Mesangial cell (primary cell): ENCODE data around the gene C16orf92. TPM values are rescaled to one million over a fixed set of nuclear protein-coding genes. Genes with fewer than 3 reads are reported as not detected.

Experiments used
- total RNA-seq: library from RNA; depleted of rRNA; stranded (reverse); fragments of >200 nt; gene quantifications from 2 replicates; pipeline ENCODE4 v1.2.3, GENCODE V29; 2015

The C16orf92 gene, protein sequence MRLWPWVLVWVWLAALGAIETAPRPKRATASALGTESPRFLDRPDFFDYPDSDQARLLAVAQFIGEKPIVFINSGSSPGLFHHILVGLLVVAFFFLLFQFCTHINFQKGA
- not detected in 2 replicates for total RNA-seq

DNA sequence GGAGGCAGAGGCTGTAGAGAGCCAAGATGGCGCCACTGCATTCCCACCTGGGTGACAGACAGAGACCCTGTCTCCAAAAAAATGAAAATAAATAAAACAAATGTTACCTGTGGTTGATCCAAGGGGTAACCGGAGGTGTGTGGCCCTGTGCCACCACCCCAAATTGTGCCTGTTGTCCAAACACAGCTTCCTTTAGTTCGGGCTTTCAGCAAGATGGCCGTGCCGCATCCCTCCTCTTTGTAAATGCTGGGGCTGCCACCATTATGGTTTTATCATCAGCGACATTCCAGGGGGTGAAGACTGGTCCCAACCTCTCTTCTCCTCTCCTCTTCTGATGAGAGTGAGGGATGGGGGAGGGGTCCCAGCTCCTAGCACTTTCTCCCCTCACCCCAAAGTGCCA lies at the start of gene C16orf92:
Gene C16orf92, plus strand, starts transcription at position 312 of the 400 bp plus-strand sequence. CDS start 143 bp downstream, outside the sequence.

DNA sequence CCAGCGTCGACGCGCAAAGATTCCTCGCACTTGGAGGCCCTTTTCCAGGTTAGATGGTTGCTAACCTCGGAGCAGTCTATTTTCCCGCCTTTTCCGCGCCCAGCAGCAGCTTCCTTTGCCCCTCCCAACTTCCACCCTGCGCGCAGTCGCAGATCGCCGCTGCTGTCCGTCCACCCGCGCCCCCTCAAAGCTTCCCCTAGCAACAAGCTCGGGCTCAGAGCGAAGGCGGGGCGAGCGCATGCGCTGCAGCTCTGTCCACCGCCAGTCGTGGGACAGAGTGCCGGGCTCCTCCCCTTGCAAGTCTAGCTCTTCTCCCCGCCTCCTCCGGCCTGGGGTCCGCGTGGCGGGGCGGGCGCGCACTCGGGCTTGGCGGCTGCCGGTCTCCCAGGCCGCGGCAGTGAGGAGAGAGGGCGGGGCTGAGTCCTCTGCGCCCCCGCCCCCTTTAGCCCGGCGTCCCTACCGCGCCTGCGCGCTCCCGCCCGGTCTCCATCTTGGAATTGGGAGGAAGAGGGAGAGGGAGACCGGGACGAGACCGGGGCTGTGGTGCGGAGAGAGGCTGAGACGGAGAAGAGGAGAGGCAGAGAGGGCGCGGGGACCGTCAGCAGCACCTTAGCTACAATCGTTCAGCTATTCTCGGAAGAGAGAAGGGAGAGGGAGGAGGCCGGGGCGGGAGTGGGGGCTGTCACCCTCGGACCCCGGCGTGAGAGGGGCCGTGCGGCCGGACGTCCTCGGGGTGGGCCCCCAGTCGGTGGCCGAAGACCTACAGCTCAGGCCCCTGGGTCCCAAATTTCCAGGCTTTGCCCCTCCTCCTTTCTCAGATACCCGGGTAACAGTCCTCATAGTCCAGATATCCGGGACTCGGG lies 49.4 kb upstream of the C16orf92 start, which contains the start of gene TAOK2:
Gene TAOK2, plus strand, starts transcription at position 485 of the 863 bp plus-strand sequence. CDS start 3,905 bp downstream, outside the sequence.

DNA sequence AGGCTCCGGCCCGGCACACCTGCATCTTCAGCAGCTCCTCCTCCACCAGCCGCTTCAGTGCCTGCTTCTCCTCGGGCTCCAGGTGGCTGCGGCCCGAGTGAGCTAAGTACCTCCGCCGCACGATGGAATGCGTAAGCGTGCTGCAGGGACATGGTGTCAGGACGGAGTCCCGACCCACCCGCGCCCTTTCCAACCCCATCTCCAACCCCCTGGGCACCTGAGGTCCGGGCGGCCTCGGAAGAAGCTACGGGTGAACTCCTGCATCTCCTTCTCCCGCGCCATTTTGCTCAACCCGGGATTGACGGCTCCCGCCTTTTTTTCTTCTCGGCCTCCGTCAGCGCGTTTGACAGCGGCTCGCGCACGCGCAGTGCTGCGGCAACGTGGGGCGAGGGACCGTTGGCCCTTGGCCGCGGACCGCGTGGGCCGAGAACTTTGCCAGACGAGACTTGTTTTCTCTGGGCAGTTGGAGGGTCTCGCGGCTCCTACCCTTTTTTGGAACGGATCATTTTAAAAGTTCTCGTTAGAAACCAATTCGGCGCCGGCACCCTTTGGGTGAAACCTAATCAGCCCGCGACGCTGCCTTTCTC lies 27.6 kb upstream of the C16orf92 start, which contains the start of gene HIRIP3:
Gene HIRIP3, minus strand, starts transcription at position 294 of the 587 bp plus-strand sequence. Its CDS starts 12 bp downstream, at position 282.

DNA sequence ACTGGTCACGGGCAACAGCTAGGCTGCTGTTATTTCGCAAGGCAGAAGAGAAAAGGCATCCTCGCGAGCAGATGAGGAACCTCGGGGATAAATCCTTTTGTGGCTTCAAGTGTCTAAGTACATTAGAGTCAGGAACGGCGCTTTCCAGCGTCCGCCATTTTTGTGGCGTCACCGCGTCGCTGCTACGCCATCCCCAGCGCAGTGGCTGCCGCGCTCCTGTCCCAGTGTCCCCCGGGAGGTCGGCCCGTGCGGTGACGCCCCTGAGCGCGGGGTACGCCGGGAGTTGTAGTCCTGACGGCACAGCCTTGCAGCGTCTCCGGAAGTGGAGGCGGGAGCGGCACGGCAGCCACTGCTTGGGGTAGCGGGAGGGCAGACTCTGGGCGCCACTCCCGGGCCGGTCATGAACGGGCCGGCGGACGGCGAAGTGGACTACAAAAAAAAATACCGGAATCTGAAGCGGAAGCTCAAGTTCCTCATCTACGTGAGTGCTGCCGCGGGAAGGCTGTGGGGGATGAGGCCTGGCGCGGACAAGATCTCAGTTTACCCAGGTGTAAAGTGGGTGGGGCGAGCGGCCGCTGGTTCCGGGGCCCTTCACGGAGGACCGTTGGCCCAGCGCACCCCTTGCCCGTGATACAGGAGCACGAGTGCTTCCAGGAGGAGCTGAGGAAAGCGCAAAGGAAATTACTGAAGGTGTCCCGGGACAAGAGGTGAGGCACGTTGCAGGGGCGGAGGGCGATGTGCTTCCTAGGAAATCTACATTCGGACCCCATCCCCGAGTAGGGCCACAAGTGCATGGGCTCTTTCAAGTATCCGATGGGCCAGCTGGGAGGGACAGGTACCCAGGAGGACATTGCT lies 26.9 kb upstream of the C16orf92 start, which contains the start of gene INO80E:
Gene INO80E, plus strand, starts transcription at position 331 of the 855 bp plus-strand sequence. Its CDS starts 70 bp downstream, at position 401.

DNA sequence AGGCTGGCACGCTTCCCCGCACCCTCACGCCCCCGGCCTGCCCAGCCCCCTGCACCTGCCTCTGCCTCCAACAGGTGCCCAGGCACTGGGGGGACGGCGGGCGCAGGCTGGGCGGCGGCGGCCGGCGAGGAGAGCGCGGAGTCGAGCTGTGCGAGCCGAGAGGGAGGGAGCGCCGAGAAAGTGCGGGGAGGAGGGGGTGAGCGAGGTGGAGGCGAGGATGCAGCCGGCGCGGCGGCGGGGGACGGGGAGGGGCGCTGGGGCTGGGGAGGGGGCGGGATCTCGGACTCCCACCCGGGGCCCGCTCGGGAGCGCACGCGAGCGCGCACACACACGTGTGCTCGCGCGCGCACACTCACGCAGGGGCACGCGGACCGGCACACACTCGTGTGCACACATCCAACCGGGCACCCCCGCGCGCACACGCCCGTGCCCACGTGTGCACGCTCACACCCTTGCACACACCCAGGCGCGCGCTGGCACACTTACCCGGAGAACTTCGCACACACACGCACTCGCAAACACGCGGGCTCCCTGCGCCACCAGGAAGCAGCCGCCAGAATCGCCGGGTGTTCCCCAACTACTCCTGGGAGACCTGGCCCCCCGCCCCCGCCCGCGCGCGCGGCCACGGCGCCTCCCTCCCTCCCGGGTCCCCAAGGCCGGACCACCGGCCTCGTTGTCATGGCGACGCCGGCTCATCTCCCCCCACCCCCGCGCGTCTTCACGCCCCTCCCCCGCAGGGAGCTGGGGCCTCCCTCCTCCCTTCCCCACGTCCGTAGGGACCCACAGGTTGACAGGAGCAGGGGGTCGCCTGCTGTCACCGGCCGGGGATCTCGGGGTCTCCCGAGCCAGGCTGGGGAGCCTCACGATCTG lies 11.9 kb upstream of the C16orf92 start, which contains the start of gene DOC2A:
Gene DOC2A, minus strand, starts transcription at position 184 of the 870 bp plus-strand sequence. CDS start 805 bp downstream, outside the sequence.

DNA sequence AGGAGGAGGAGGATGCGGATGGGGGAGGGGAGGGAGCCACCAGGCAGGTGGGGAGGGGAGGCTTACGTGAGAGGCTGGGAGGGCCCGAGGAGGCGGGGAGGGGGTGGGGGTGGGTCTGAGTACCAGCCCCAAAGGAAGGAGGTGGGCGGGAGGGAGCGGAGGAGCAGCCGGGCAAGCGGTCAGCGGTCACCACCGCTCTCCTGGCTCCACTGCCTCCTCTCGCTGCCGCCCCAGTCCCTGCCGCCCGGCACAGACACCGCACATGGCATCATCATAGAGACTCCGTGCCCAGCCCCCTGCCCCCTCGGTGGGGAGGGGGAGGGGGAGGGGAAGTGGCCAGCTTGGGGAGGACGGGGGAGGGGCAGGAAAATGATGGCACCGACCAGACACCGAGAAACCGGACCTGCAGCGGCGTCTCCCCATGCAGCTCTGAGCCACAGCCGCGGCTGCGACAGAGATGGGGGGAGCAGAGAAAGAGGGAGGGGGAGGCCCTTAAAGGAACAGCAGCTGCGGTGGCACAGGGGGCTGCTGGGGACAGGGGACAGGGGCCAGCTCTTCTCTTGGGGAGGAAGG lies 7.9 kb downstream of the C16orf92 start, which contains the start of gene TLCD3B:
Gene TLCD3B, minus strand, starts transcription at position 431 of the 573 bp plus-strand sequence. CDS start 744 bp downstream, outside the sequence.

DNA sequence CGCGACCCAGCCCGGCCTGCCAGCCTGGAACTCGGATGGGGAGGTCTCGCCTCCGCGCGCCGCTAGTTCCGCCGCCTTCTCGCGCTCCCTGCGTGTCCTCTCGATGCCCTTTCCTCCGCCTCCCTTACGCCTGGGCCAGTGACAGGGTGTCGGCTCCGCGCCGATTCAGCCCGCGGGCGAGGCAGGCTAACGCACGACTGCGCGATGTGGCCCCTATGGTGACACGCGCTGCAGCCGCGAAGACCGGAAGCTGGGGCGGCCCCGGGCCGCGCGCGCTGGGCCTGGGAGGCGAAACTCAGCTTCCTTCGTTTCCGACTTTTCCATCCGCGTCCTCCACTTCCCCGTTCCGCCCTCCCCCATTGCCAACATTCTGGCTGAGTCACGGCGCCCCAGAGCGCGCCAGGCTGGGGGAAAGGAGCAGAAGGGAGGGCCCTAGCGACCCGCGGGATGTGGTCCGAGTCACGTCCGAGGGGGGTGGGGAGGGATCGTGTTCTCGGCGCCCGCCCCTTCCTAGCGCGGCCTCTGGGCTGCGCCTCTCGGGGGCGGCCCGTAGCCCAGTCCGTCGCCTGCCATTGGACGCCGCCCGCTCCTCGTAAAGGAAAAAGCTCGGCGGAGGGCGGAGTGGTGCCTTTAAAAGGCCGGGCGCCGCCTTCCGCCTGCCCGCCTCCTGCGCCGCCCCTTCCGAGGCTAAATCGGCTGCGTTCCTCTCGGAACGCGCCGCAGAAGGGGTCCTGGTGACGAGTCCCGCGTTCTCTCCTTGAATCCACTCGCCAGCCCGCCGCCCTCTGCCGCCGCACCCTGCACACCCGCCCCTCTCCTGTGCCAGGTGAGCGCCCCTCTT lies 42.3 kb downstream of the C16orf92 start, which contains the start of gene ALDOA:
Gene ALDOA, plus strand, starts transcription at position 659 of the 841 bp plus-strand sequence. CDS start 1,138 bp downstream, outside the sequence.

Other genes with a start within 250 kb of the C16orf92 start
- gene ZG16, start 244.9 kb upstream of the C16orf92 start, total RNA-seq = not detected in 2 replicates
- gene KIF22, start 232.4 kb upstream of the C16orf92 start, total RNA-seq = 19.4 and 130 TPM in 2 replicates
- 482 and 486 TPM in 2 replicates for gene MAZ, start 216.7 kb upstream of the C16orf92 start, total RNA-seq
- 0.25 and 0.98 TPM in 2 replicates for gene PRRT2, start 211.0 kb upstream of the C16orf92 start, total RNA-seq
- gene PAGR1, start 207.0 kb upstream of the C16orf92 start, total RNA-seq = 19.9 and 38.3 TPM in 2 replicates
- 178 and 255 TPM in 2 replicates for gene MVP, start 202.7 kb upstream of the C16orf92 start, total RNA-seq
- 94.5 and 128 TPM in 2 replicates for gene CDIPT, start 160.0 kb upstream of the C16orf92 start, total RNA-seq
- 13.0 and 66.6 TPM in 2 replicates for gene SEZ6L2, start 123.6 kb upstream of the C16orf92 start, total RNA-seq
- 13.9 and 25.9 TPM in 2 replicates for gene ASPHD1, start 122.7 kb upstream of the C16orf92 start, total RNA-seq
- gene KCTD13, start 97.0 kb upstream of the C16orf92 start, total RNA-seq = 11.4 and 12.5 TPM in 2 replicates
- 89.3 and 173 TPM in 2 replicates for gene TMEM219, start 61.1 kb upstream of the C16orf92 start, total RNA-seq
- 32.3 and 39.7 TPM in 2 replicates for gene TAOK2, start 49.3 kb upstream of the C16orf92 start, total RNA-seq
- gene HIRIP3, start 27.6 kb upstream of the C16orf92 start, total RNA-seq = 5.7 and 21.7 TPM in 2 replicates
- gene INO80E, start 27.0 kb upstream of the C16orf92 start, total RNA-seq = 39.2 and 97.6 TPM in 2 replicates
- 0.49 and 0.76 TPM in 2 replicates for gene DOC2A, start 12.2 kb upstream of the C16orf92 start, total RNA-seq
- 0.13 and 0.98 TPM in 2 replicates for gene TLCD3B, start 8.1 kb downstream of the C16orf92 start, total RNA-seq
- gene ALDOA, start 42.6 kb downstream of the C16orf92 start, total RNA-seq = 908 and 1,156 TPM in 2 replicates
- gene PPP4C, start 52.8 kb downstream of the C16orf92 start, total RNA-seq = 111 and 141 TPM in 2 replicates
- 1.4 TPM in 1 of 2 replicates, not detected in the other for gene TBX6, start 68.7 kb downstream of the C16orf92 start, total RNA-seq
- 17.4 and 95.1 TPM in 2 replicates for gene YPEL3, start 73.0 kb downstream of the C16orf92 start, total RNA-seq
- 0.16 and 0.76 TPM in 2 replicates for gene GDPD3, start 90.3 kb downstream of the C16orf92 start, total RNA-seq
- gene MAPK3, start 100.0 kb downstream of the C16orf92 start, total RNA-seq = 35.7 and 64.1 TPM in 2 replicates
- gene CORO1A, start 160.4 kb downstream of the C16orf92 start, total RNA-seq = 3.0 and 10.1 TPM in 2 replicates
- gene BOLA2B, start 170.5 kb downstream of the C16orf92 start, total RNA-seq = 122 and 439 TPM in 2 replicates
- gene SLX1A, start 170.7 kb downstream of the C16orf92 start, total RNA-seq = 92.7 and 110 TPM in 2 replicates
- 2.8 and 7.6 TPM in 2 replicates for gene SULT1A3, start 176.1 kb downstream of the C16orf92 start, total RNA-seq
- 0.63 and 2.9 TPM in 2 replicates for gene NPIPB13, start 225.3 kb downstream of the C16orf92 start, total RNA-seq